ENCODE results near the gene TRAF3IP1. TPM values are rescaled to one million over a fixed set of nuclear protein-coding genes. Genes with fewer than 3 reads are reported as not detected.
A peak's percentile ranks its signal among the peaks of the same experiment; 100 is the strongest.

TRAF3IP1 gene
- total and polyA plus RNA-seq, 4 donors: 4.0 to 9.1 (median 4.6) TPM

DNA sequence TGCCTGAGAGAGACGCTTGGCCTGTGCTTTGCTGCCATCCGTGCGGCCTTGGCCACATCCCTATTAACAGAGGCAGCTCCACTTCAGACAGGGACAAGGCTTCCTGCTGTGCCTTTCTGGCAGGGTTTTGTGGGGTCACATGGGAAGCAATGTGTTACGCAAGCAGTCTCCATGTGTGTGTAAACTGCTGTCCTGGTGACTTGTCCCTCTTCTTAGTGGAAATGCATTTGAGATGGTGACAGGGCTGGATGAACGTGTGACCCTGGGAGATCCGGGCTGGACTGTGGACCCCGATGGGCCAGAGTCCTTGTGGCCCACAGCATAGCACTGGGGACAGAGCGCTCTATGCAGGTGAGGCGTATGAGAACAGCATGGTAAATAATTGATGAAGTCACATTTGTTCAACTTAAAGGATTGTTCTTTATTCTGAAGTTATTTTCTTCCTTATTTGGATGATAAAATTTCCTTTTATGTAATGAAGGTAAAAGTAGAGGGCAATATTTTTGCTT, 129.6 kb downstream of the TRAF3IP1 start (continued):
- TF ChIP-seq ZBTB33 (IDR thresholded peaks at IDR 0.05) (no peak), HNF4A (conservative IDR thresholded peaks at IDR 0.05) (peak; percentile 82 to 93), JUND (IDR thresholded peaks at IDR 0.05) (peak; percentile 18 to 47)

GRCh38 chr2:238450440-238450861, 130.1 kb downstream of the TRAF3IP1 start:
- TF ChIP-seq TAF1 (conservative IDR thresholded peaks at IDR 0.05) (no peak), HNF4A (conservative IDR thresholded peaks at IDR 0.05) (no peak), FOXA1 (IDR thresholded peaks at IDR 0.05) (no peak), MAX (IDR thresholded peaks at IDR 0.05) (no peak), RAD21 (IDR thresholded peaks at IDR 0.05) (no peak), EGR1 (IDR thresholded peaks at IDR 0.05; ENCODE audit: low read depth in 2 of 2) (no peak), YY1 (IDR thresholded peaks at IDR 0.05) (no peak), SP1 (IDR thresholded peaks at IDR 0.05) (no peak), CTCF (IDR thresholded peaks at IDR 0.05; ENCODE audit: low read depth, low read length, missing input control) (no peak), ATF3 (IDR thresholded peaks at IDR 0.05) (no peak)

More at GRCh38 chr2:238450440-238450861, 130.1 kb downstream of the TRAF3IP1 start:
- Histone ChIP-seq H3K9ac (ENCODE audit: low read depth in 1 of 2, low read length in 2 of 2) (no peak overlapping the region), H3K36me3 (ENCODE audit: control insufficient read depth in 4 of 4, insufficient read depth in 3 of 4, low read depth in 1 of 4, low read length in 3 of 4) (peaks cover 12 to 43% (median 24%) of the 10 kb centered on the region in 4 donors), H3K4me1 (ENCODE audit: control insufficient read depth in 4 of 4, insufficient read depth in 4 of 4, low read length in 3 of 4) (peaks cover 2 to 12% (median 7%) of the 10 kb centered on the region in 4 donors), H3K27me3 (ENCODE audit: control insufficient read depth in 4 of 4, insufficient read depth in 4 of 4, low read length in 3 of 4) (no peaks in the 10 kb centered on the region), H3K9me3 (ENCODE audit: control insufficient read depth in 4 of 4, low read length in 3 of 4) (no peaks in the 10 kb centered on the region), H3K4me3 (ENCODE audit: low read depth in 1 of 3, low read length in 3 of 3) (no peak overlapping the region), H3K27ac (ENCODE audit: low read depth in 1 of 2, low read length in 2 of 2) (peak overlapping the region; percentile 60 to 71)
- DNase-seq (ENCODE audit: low spot score): no peak
- 93% methylated on average over 11 of the region's 11 CpGs for WGBS

Small RNAs within 50 kb of the gene (small RNA-seq; reads per million reads assigned to genes)
- not detected for gene RNU6-234P

Other genes starting within 250 kb of the TRAF3IP1 start
- gene ESPNL, start 220.2 kb upstream of the TRAF3IP1 start, total RNA-seq: under 1 TPM; 0.42 to 0.59 TPM
- gene ESPNL, start 220.2 kb upstream of the TRAF3IP1 start, polyA plus RNA-seq: under 1 TPM; 0.08 to 0.28 TPM
- under 1 TPM in 1 of 2 donors, not detected in 1; 0.08 TPM for gene KLHL30, start 181.8 kb upstream of the TRAF3IP1 start, total RNA-seq
- under 1 TPM in 1 of 2 donors, not detected in 1; 0.05 TPM for gene KLHL30, start 181.8 kb upstream of the TRAF3IP1 start, polyA plus RNA-seq
- gene ERFE, start 161.5 kb upstream of the TRAF3IP1 start, total RNA-seq: 10 to 100 TPM in 1 of 2 donors, not detected in 1; 14.0 TPM
- under 1 TPM in 1 of 2 donors, not detected in 1; 0.17 TPM for gene ERFE, start 161.5 kb upstream of the TRAF3IP1 start, polyA plus RNA-seq
- gene ILKAP, start 116.8 kb upstream of the TRAF3IP1 start, total RNA-seq: 10 to 100 TPM; 19.2 to 21.1 TPM
- 10 to 100 TPM; 15.0 to 20.7 TPM for gene ILKAP, start 116.8 kb upstream of the TRAF3IP1 start, polyA plus RNA-seq
- gene HES6, start 80.5 kb upstream of the TRAF3IP1 start, total RNA-seq: 10 to 100 TPM in 1 of 2 donors, 1 to 10 TPM in 1; 2.8 to 13.2 TPM
- 1 to 10 TPM; 1.7 to 2.5 TPM for gene HES6, start 80.5 kb upstream of the TRAF3IP1 start, polyA plus RNA-seq
- gene PER2, start 31.9 kb upstream of the TRAF3IP1 start, total RNA-seq: 10 to 100 TPM in 1 of 2 donors, 1 to 10 TPM in 1; 4.0 to 12.5 TPM
- 1 to 10 TPM; 1.1 to 4.2 TPM for gene PER2, start 31.9 kb upstream of the TRAF3IP1 start, polyA plus RNA-seq
- 10 to 100 TPM; 11.5 to 15.2 TPM for gene ASB1, start 106.4 kb downstream of the TRAF3IP1 start, total RNA-seq
- gene ASB1, start 106.4 kb downstream of the TRAF3IP1 start, polyA plus RNA-seq: 1 to 10 TPM; 6.1 to 9.4 TPM

All from liver (tissue), 10 donors.